Glutamatergic neuron (in vitro differentiated cells): Measurements from ENCODE around the gene COMMD3. TPM values are rescaled to one million over a fixed set of nuclear protein-coding genes. Genes with fewer than 3 reads are reported as not detected.
A peak's percentile ranks its signal among the peaks of the same experiment; 100 is the strongest.

Source experiments
- DNase-seq: peaks from one replicate; pipeline ENCODE4 v3.0.0; 2022
- H3K27ac Mint-ChIP-seq: one replicate; pipeline ENCODE4 v1.8.0; 2020; ENCODE audit warnings: mild to moderate bottlenecking, mixed read lengths, inconsistent platforms; ENCODE audit not compliant: unreplicated experiment
- H3K27me3 Mint-ChIP-seq: one replicate; pipeline ENCODE4 v1.8.0; 2020; ENCODE audit warnings: mild to moderate bottlenecking, moderate library complexity, mixed read lengths, inconsistent platforms; ENCODE audit not compliant: unreplicated experiment
- H3K36me3 Mint-ChIP-seq: one replicate; pipeline ENCODE4 v1.8.0; 2020; ENCODE audit warnings: mild to moderate bottlenecking, mixed read lengths, inconsistent platforms; ENCODE audit not compliant: unreplicated experiment
- H3K4me1 Mint-ChIP-seq: one replicate; pipeline ENCODE4 v1.8.0; 2020; ENCODE audit warnings: mild to moderate bottlenecking, low read depth, mixed read lengths, inconsistent platforms; ENCODE audit not compliant: unreplicated experiment
- H3K4me3 Mint-ChIP-seq: one replicate; pipeline ENCODE4 v1.8.0; 2020; ENCODE audit warnings: mild to moderate bottlenecking, mixed read lengths, inconsistent platforms; ENCODE audit not compliant: unreplicated experiment
- H3K9me3 Mint-ChIP-seq: one replicate; pipeline ENCODE4 v1.8.0; 2020; ENCODE audit warnings: mild to moderate bottlenecking, moderate library complexity, mixed read lengths, inconsistent platforms; ENCODE audit not compliant: unreplicated experiment
- total RNA-seq: library from RNA; stranded (reverse); fragmentation: NEBNext Ultra II Directional; extraction: Animal tissue kit (Norgen Biotek cat#: 25700); gene quantifications from one replicate; pipeline ENCODE4 v1.2.1, GENCODE V29; 2021; ENCODE audit not compliant: unreplicated experiment
- TF ChIP-seq, protein P1 (sequence below): fragments of 200-600 bp; sonication (generic); IDR thresholded peaks from one replicate; pipeline ENCODE4 v1.5.0; 2021; ENCODE audit not compliant: partially characterized antibody, unreplicated experiment

The COMMD3 gene
- total RNA-seq, 1 donor from 2014 or later = 31.7 TPM

GRCh38 chr10:22324893-22325271 lies 8.7 kb downstream of the COMMD3 start:
- peaks cover 18% of the 10 kb centered on the region for H3K9me3 Mint-ChIP-seq
- H3K36me3 Mint-ChIP-seq = peaks cover 10% of the 10 kb centered on the region
- TF ChIP-seq, protein P1, sequence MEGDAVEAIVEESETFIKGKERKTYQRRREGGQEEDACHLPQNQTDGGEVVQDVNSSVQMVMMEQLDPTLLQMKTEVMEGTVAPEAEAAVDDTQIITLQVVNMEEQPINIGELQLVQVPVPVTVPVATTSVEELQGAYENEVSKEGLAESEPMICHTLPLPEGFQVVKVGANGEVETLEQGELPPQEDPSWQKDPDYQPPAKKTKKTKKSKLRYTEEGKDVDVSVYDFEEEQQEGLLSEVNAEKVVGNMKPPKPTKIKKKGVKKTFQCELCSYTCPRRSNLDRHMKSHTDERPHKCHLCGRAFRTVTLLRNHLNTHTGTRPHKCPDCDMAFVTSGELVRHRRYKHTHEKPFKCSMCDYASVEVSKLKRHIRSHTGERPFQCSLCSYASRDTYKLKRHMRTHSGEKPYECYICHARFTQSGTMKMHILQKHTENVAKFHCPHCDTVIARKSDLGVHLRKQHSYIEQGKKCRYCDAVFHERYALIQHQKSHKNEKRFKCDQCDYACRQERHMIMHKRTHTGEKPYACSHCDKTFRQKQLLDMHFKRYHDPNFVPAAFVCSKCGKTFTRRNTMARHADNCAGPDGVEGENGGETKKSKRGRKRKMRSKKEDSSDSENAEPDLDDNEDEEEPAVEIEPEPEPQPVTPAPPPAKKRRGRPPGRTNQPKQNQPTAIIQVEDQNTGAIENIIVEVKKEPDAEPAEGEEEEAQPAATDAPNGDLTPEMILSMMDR = no peak
- H3K27ac Mint-ChIP-seq = no peak overlapping the region
- H3K4me3 Mint-ChIP-seq = peak overlapping the region; percentile 90
- H3K4me1 Mint-ChIP-seq = peaks cover 16% of the 10 kb centered on the region
- peaks cover 30% of the 10 kb centered on the region for H3K27me3 Mint-ChIP-seq
- DNase-seq = no peak

DNA sequence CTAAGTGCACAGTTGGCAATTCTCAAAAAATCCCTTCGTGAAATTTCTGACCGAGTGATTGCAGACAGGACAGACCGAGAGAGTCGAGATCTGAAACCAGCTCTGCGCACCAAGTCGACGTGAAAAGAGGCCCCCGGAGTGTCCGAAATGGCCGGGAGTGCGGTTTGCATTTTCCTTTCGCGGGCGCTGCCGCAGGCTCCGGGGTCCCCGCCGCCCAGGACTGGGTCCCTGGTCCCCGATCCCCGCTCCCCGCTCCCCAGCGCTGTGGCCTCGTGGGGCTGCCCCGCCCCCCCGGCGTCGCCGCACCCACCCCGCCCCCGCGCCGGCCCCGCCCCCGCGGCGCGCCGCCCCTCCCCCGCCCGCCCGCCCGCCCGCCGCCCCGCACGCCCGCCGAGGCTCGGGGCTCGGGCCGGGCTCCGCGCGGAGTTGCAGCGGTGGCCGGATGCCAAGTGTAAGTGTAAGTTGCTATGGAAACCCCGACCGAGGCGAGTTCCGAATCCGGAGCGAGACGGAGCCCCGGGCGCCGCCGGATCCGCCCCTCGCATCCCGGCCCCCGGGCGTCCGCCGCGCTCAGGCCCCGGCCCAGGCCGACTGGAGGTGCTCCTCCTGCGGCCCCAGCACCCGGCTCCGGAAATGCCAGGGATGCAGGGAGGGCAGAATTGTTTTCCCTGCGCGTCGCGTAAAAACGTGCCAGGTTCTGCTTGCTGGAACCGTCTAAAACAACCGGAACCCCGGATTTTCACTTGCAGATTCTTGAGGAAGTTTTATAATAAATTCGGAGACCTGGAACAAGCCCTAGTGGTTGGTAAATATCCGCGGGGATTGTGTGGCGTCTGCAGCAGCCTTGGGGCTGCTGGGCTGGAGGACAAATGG lies 9.3 kb downstream of the COMMD3 start:
- Mint-ChIP-seq H3K4me1 (peaks cover 13% of the 10 kb centered on the region), H3K27me3 (peaks cover 26% of the 10 kb centered on the region), H3K36me3 (peaks cover 6% of the 10 kb centered on the region), H3K27ac (no peak overlapping the region), H3K4me3 (peak overlapping the region; percentile 90), H3K9me3 (peaks cover 14% of the 10 kb centered on the region)
- peak; percentile 70 for DNase-seq
- TF ChIP-seq, protein P1 = no peak

DNA sequence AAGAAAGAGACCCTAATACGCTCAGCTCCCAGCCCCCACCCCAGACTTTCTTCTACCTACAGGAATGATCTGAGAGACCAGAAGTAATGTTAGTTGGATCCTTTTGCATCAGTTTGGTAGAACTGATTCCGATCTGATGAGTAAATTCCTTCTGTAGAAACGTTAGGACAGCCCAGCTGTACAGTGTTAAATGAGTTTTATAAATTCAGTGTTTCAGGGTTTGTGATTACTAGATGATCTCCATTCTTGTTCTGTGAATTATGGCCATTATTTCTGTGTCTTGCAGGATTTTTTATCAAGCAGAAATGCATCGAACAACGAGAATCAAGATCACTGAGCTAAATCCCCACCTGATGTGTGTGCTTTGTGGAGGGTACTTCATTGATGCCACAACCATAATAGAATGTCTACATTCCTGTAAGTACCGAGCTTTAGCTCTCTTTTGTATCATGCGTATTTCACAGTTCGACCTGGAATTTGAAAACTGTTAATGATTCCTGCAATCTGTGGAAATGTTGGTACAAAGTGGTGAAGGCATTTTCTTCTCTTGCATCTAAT lies 10.0 kb downstream of the COMMD3 start:
- TF ChIP-seq, protein P1 = no peak
- Mint-ChIP-seq H3K9me3 (peaks cover 14% of the 10 kb centered on the region), H3K27me3 (peaks cover 26% of the 10 kb centered on the region), H3K27ac (no peak overlapping the region), H3K4me1 (peaks cover 13% of the 10 kb centered on the region), H3K36me3 (peaks cover 6% of the 10 kb centered on the region), H3K4me3 (peak overlapping the region; percentile 80)
- no peak for DNase-seq

DNA sequence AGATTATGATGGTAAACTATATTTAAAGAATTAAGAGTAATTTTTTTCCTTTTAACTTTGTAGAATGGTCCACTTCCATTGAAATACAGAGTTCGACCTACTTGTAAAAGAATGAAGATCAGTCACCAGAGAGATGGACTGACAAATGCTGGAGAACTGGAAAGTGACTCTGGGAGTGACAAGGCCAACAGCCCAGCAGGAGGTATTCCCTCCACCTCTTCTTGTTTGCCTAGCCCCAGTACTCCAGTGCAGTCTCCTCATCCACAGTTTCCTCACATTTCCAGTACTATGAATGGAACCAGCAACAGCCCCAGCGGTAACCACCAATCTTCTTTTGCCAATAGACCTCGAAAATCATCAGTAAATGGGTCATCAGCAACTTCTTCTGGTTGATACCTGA lies 13.0 kb downstream of the COMMD3 start:
- H3K9me3 Mint-ChIP-seq = peaks cover 10% of the 10 kb centered on the region

More for the DNA sequence above, 13.0 kb downstream of the COMMD3 start:
- H3K4me3 Mint-ChIP-seq = no peak overlapping the region
- peaks cover 7% of the 10 kb centered on the region for H3K4me1 Mint-ChIP-seq
- DNase-seq = no peak
- TF ChIP-seq, protein P1 = no peak
- peaks cover 10% of the 10 kb centered on the region for H3K36me3 Mint-ChIP-seq
- H3K27ac Mint-ChIP-seq = no peak overlapping the region
- peaks cover 17% of the 10 kb centered on the region for H3K27me3 Mint-ChIP-seq
